Uterus (tissue), 4 donors: ENCODE results near the gene OR4D11. TPM values are rescaled to one million over a fixed set of nuclear protein-coding genes. Genes with fewer than 3 reads are reported as not detected.
A peak's percentile ranks its signal among the peaks of the same experiment; 100 is the strongest.
"Not testable (repeated sequence)": the region's sequence is repeated elsewhere in the genome, so short reads cannot be mapped to it uniquely, and the experiment has no call there.

Experiments used
- DNase-seq, 2 donors: peaks; one replicate each; pipeline ENCODE4 v3.0.0-alpha.2; 2019 to 2020
- H3K27ac ChIP-seq, 2 donors: fragments of 200-600 bp; sonication (generic); 1 replicate in 1 of 2; 2 replicates in 1 of 2; pipeline ENCODE4 v1.5.1; 2016 to 2018
- H3K27me3 ChIP-seq, 2 donors: fragments of 200-600 bp; sonication (generic); one replicate each; pipeline ENCODE4 v1.5.1; 2018 to 2019; ENCODE audit warnings: control low read depth in 1 of 2
- H3K36me3 ChIP-seq, 2 donors: fragments of 200-600 bp; sonication (generic); one replicate each; pipeline ENCODE4 v1.5.1; 2019; ENCODE audit warnings: control low read depth in 1 of 2
- H3K4me1 ChIP-seq, 2 donors: fragments of 200-600 bp; sonication (generic); one replicate each; pipeline ENCODE4 v1.5.1; 2018 to 2019; ENCODE audit warnings: control low read depth in 1 of 2
- H3K4me3 ChIP-seq, 2 donors: fragments of 200-600 bp; sonication (generic); 1 replicate in 1 of 2; 2 replicates in 1 of 2; pipeline ENCODE4 v1.5.1; 2018 to 2019; ENCODE audit warnings: mild to moderate bottlenecking in 1 of 2
- H3K9me3 ChIP-seq, 2 donors: fragments of 200-600 bp; sonication (generic); one replicate each; pipeline ENCODE4 v1.5.1; 2019; ENCODE audit warnings: control low read depth in 1 of 2
- POLR2A ChIP-seq, 2 donors: fragments of 450-650 bp; IDR thresholded peaks; one replicate each; pipeline ENCODE4 v1.6.1; 2016; ENCODE audit warnings: antibody characterized with exemption in 2 of 2, mild to moderate bottlenecking in 1 of 2, moderate library complexity in 1 of 2
- intact Hi-C: fragments of 100-400 bp; cut with DNase I; formaldehyde crosslinking; loops from one replicate; pipeline ENCODE4 v1.15.1; 2023; ENCODE audit warnings: low total_unique reads
- total RNA-seq, 4 donors: library from RNA; depleted of rRNA in 3 of 4; stranded (reverse); fragments of >200 nt in 3 of 4; gene quantifications; one replicate each; pipeline versions ENCODE4 v1.1.0 to v1.2.4, GENCODE V29; 2014 to 2023
- TF ChIP-seq, protein P1 (sequence below), 4 experiments: fragments of 200-600 bp in 2 of 4; fragments of 450-650 bp in 2 of 4; sonication (generic) in 2 of 4; IDR thresholded peaks; one replicate each; pipeline ENCODE4 v1.5.1; 2016 to 2019; ENCODE audit warnings: antibody characterized with exemption in 4 of 4, mild to moderate bottlenecking in 2 of 4, moderate library complexity in 1 of 4
- donor health status: DM: yes; HTN: yes; CAD: no.

OR4D11 gene
- total RNA-seq, 4 donors from 2014 or later = not detected

DNA sequence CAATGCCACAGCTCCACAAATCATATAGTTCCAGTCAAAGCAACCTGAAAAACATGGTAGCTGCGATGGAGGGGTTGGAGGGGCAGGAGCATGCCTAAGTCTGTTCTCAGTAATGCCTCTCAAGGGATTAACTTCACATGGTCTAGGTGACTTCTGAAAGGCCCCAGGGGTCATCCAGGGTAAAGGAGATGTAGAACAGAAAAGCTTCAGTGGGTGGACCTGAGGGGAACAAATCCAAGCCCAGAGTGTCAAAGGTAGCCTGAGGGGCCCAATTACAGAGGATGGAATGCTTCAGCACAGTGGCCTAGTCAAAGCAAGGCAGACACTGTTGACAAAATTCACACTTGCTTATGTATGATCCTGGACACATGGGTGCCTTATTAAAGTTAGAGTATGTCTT lies 31.3 kb downstream of the OR4D11 start:
- no peaks in the 10 kb centered on the region for H3K36me3 ChIP-seq
- no peak for DNase-seq
- H3K9me3 ChIP-seq = no peaks in the 10 kb centered on the region
- intact Hi-C loops = loop anchor here (10.0 kb wide), 1 partner anchor 140 kb away; no protein-coding TSS in a partner anchor
- no peak overlapping the region for H3K27ac ChIP-seq
- TF ChIP-seq, protein P1, sequence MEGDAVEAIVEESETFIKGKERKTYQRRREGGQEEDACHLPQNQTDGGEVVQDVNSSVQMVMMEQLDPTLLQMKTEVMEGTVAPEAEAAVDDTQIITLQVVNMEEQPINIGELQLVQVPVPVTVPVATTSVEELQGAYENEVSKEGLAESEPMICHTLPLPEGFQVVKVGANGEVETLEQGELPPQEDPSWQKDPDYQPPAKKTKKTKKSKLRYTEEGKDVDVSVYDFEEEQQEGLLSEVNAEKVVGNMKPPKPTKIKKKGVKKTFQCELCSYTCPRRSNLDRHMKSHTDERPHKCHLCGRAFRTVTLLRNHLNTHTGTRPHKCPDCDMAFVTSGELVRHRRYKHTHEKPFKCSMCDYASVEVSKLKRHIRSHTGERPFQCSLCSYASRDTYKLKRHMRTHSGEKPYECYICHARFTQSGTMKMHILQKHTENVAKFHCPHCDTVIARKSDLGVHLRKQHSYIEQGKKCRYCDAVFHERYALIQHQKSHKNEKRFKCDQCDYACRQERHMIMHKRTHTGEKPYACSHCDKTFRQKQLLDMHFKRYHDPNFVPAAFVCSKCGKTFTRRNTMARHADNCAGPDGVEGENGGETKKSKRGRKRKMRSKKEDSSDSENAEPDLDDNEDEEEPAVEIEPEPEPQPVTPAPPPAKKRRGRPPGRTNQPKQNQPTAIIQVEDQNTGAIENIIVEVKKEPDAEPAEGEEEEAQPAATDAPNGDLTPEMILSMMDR (IDR thresholded peaks at IDR 0.05) = no peak
- no peak for TF ChIP-seq POLR2A (IDR thresholded peaks at IDR 0.05)
- H3K4me1 ChIP-seq = no peaks in the 10 kb centered on the region
- no peak overlapping the region for H3K4me3 ChIP-seq
- H3K27me3 ChIP-seq = no peaks in the 10 kb centered on the region

DNA sequence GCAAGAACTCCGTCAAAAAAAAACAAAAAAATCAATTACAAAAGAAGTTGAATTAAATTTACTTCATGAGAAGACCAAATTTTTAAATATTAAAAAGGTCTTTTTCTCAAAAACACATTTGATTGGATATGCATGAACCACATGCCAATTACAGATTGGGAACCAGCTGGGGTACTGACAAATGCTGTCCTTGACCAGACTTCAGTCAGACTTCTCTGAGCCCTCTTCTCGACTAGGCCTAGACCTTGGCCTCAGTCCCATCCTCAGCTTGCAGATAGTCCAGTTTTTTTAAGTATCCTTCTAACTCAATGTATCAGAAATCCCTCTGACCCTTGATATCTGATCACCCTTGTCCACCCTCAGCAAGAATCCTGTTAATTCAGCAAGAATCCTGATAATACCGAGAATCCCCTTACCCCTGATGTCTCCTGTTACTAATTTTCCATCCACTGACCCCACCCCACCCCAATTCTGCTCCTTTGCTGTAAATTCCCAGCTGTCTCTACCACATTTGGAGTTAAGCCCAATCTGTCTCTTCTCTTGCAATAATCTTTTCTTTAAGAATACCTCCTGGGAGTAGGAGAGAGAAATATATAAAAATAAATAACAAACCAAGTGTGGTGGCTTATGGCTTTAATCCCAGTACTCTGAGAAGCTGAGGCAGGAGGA lies 38.9 kb downstream of the OR4D11 start:
- no peaks in the 10 kb centered on the region for H3K36me3 ChIP-seq
- H3K27me3 ChIP-seq = no peaks in the 10 kb centered on the region
- H3K27ac ChIP-seq = no peak overlapping the region
- intact Hi-C loops = no loop called here
- TF ChIP-seq, protein P1 (IDR thresholded peaks at IDR 0.05) = no peak
- no peak for TF ChIP-seq POLR2A (IDR thresholded peaks at IDR 0.05)
- no peaks in the 10 kb centered on the region for H3K9me3 ChIP-seq
- no peak for DNase-seq
- H3K4me3 ChIP-seq = no peak overlapping the region
- H3K4me1 ChIP-seq = no peaks in the 10 kb centered on the region

DNA sequence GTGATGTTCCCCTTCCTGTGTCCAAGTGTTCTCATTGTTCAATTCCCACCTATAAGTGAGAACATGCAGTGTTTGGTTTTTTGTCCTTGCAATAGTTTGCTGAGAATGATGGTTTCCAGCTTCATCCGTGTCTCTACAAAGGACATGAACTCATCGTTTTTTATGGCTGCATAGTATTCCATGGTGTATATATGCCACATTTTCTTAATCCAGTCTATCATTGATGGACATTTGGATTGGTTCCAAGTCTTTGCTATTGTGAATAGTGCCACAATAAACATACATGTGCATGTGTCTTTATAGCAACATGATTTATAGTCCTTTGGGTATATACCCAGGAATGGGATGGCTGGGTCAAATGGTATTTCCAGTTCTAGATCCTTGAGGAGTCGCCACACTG lies 40.3 kb downstream of the OR4D11 start:
- H3K4me3 ChIP-seq, H3K36me3 ChIP-seq, H3K27me3 ChIP-seq, H3K9me3 ChIP-seq, DNase-seq, intact Hi-C loops, H3K4me1 ChIP-seq, H3K27ac ChIP-seq: not testable (repeated sequence)

DNA sequence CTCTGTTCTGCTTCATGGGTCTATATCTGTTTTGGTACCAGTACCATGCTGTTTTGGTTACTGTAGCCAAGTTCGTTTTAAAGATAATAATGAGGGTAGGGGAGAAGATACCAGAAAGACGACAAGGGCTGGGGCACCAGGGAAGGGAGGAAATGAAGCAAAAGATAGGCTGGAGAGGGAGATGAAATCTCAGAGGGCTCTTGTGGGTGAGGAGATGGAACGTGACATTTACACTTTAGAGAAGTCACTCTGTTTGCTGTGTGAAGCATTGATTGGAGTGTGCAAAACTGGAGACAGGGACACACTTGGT lies 41.4 kb downstream of the OR4D11 start:
- intact Hi-C loops = no loop called here
- Histone ChIP-seq H3K4me1 (no peaks in the 10 kb centered on the region), H3K27ac (no peak overlapping the region), H3K9me3 (no peaks in the 10 kb centered on the region), H3K36me3 (no peaks in the 10 kb centered on the region), H3K4me3 (no peak overlapping the region), H3K27me3 (no peaks in the 10 kb centered on the region)
- TF ChIP-seq, protein P1 (IDR thresholded peaks at IDR 0.05) = no peak
- TF ChIP-seq POLR2A (IDR thresholded peaks at IDR 0.05) = no peak
- DNase-seq = no peak

DNA sequence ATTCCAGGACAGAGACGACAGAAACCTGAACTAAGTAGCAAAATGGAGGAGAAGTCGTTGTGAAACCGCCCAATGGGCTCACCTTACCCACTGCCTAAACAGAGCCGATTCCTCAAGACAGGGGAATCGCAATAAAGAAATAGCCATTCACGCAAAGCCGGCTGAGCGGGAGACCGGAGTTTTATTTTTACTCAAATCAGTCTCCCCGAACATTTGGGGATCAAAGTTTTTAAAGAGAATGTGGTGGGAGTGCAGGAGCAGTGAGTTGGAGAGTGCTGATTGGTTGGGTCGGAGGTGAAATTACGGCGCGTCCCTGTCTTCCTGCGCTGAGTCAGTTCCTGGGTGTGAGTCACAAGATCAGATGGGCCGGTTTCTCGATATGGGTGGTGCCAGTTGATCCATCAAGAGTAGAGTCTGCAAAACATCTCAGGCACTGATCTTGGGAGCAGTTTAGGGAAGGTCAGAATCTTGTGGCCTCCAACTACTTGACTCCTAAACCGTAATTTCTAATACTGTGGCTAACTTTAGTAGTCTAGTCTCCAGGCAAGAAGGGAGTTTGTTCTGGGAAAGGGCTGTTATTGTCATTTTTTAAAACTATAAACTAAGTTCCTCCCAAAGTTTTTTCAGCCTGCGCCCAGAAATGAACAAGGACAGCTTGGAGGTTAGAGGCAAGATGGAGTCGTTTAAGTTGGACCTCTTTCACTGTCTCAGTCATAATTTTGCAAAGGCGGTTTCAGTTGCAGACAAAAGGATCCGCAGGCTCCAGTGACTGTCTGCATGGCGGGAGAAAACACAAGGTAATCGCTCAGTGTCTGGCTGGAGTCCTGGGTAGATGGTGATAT lies 42.0 kb downstream of the OR4D11 start:
- TF ChIP-seq POLR2A (IDR thresholded peaks at IDR 0.05) = no peak
- TF ChIP-seq, protein P1 (IDR thresholded peaks at IDR 0.05) = no peak
- DNase-seq = no peak
- intact Hi-C loops = no loop called here

DNA sequence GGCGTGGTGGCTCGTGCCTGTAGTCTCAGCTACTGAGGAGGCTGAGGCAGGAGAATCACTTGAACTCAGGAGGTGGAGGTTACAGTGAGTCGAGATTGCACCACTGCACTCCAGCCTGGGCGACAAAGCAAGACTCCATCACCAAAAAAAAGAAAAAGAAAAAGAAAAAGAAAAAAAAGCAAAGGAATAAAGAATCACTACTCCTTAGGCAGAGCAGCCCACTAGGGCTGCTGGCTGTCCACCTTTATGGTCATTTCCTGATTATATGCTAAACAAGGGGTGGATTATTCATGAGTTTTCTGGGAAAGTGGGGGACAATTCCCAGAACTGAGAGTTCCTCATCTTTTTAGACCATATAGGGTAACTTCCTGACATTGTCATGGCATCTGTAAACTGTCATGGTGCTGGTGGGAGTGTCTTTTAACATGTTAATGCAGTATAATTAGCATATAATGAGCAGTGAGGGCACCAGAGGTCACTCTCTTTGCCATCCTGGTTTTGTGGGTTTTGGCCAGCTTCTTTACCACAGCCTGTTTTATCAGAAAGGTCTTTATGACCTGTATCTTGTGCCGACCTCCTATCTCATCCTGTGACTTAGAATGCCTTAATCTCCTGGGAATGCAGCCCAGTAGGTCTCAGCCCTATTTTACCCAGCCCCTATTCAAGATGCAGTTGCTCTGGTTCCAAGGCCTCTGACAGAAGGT lies 44.4 kb downstream of the OR4D11 start:
- H3K27me3 ChIP-seq, H3K4me1 ChIP-seq, H3K36me3 ChIP-seq, DNase-seq, intact Hi-C loops, H3K9me3 ChIP-seq, H3K4me3 ChIP-seq: not testable (repeated sequence)
- peak overlapping the region in 1 of 2 donors; percentile 35 for H3K27ac ChIP-seq

More for the DNA sequence above, 42.0 kb downstream of the OR4D11 start:
- no peaks in the 10 kb centered on the region for H3K36me3 ChIP-seq
- no peak overlapping the region for H3K4me3 ChIP-seq
- no peaks in the 10 kb centered on the region for H3K27me3 ChIP-seq
- no peaks in the 10 kb centered on the region for H3K9me3 ChIP-seq
- no peak overlapping the region for H3K27ac ChIP-seq
- no peaks in the 10 kb centered on the region for H3K4me1 ChIP-seq
